WTC11 (cell line): Measurements from ENCODE around the gene WTIP. TPM values are rescaled to one million over a fixed set of nuclear protein-coding genes. Genes with fewer than 3 reads are reported as not detected.

ENCODE experiments used
- ATAC-seq: fragments of 200-7000 bp; cut with Tn5 transposase; 2 replicates; pipeline ENCODE4 v1.10.0; 2021; ENCODE audit warnings: mild to moderate bottlenecking, moderate library complexity
- CTCF ChIA-PET: fragments of 300-600 bp; sonication (Branson Sonifier 250); formaldehyde crosslinking; loops from one replicate; lab custom pipeline; 2021; ENCODE audit warnings: antibody characterized with exemption; lab: Charles Lee
- POLR2A ChIA-PET: fragments of 350-600 bp; sonication (Branson Sonifier 250); formaldehyde crosslinking; loops from one replicate; lab custom pipeline; 2021; ENCODE audit warnings: antibody characterized with exemption; lab: Charles Lee
- DNase-seq: peaks from one replicate; pipeline ENCODE4 v3.0.0; 2021; ENCODE audit warnings: low spot score
- H3K27ac Mint-ChIP-seq: 2 replicates; pipeline ENCODE4 v1.8.0; 2021; ENCODE audit warnings: mixed read lengths
- H3K27me3 Mint-ChIP-seq: 2 replicates; pipeline ENCODE4 v1.8.0; 2021; ENCODE audit warnings: low read depth, mild to moderate bottlenecking, moderate library complexity, mixed read lengths
- H3K36me3 Mint-ChIP-seq: 2 replicates; pipeline ENCODE4 v1.8.0; 2021; ENCODE audit warnings: mixed read lengths
- H3K4me1 Mint-ChIP-seq: 2 replicates; pipeline ENCODE4 v1.8.0; 2022; ENCODE audit warnings: mixed read lengths
- H3K4me3 Mint-ChIP-seq: 2 replicates; pipeline ENCODE4 v1.8.0; 2021; ENCODE audit warnings: mild to moderate bottlenecking, moderate library complexity, mixed read lengths
- H3K9me3 Mint-ChIP-seq: 2 replicates; pipeline ENCODE4 v1.8.0; 2021; ENCODE audit warnings: mixed read lengths
- ATF3 ChIP-seq: sonication (generic); formaldehyde crosslinking; conservative IDR thresholded peaks from 2 replicates; pipeline ENCODE4 v1.8.1; 2022; ENCODE audit warnings: mild to moderate bottlenecking, missing genetic modification reagents
- CREB1 ChIP-seq: sonication (generic); formaldehyde crosslinking; IDR thresholded peaks from 2 replicates; pipeline ENCODE4 v1.8.0; 2023; ENCODE audit warnings: mild to moderate bottlenecking, missing genetic modification reagents
- E2F1 ChIP-seq: sonication (generic); formaldehyde crosslinking; IDR thresholded peaks from 2 replicates; pipeline ENCODE4 v1.8.0; 2022; ENCODE audit warnings: mild to moderate bottlenecking, missing genetic modification reagents
- EMX1 ChIP-seq: fragments of 250-450 bp; sonication (Bioruptor Pico); IDR thresholded peaks from 2 replicates; pipeline ENCODE4 v1.8.0; 2021; ENCODE audit warnings: mild to moderate bottlenecking
- ERG ChIP-seq: fragments of 250-450 bp; sonication (Bioruptor Pico); IDR thresholded peaks from 2 replicates; pipeline ENCODE4 v1.8.0; 2021; ENCODE audit warnings: mild to moderate bottlenecking
- FOXP4 ChIP-seq: sonication (generic); formaldehyde crosslinking; IDR thresholded peaks from 2 replicates; pipeline ENCODE4 v1.8.0; 2022; ENCODE audit warnings: mild to moderate bottlenecking, missing genetic modification reagents
- GTF2I ChIP-seq: fragments of 250-450 bp; sonication (Bioruptor Pico); conservative IDR thresholded peaks from 2 replicates; pipeline ENCODE4 v1.4.0; 2021; ENCODE audit warnings: mild to moderate bottlenecking
- IRF1 ChIP-seq: sonication (generic); formaldehyde crosslinking; IDR thresholded peaks from 2 replicates; pipeline ENCODE4 v1.8.0; 2023; ENCODE audit warnings: missing genetic modification reagents
- MLX ChIP-seq: sonication (generic); formaldehyde crosslinking; IDR thresholded peaks from 2 replicates; pipeline ENCODE4 v1.8.1; 2023; ENCODE audit warnings: mild to moderate bottlenecking, missing genetic modification reagents, moderate library complexity
- NFATC4 ChIP-seq: fragments of 250-450 bp; sonication (Bioruptor Pico); IDR thresholded peaks from 2 replicates; pipeline ENCODE4 v1.9.0; 2021; ENCODE audit warnings: mild to moderate bottlenecking
- STAT6 ChIP-seq: sonication (generic); formaldehyde crosslinking; conservative IDR thresholded peaks from 2 replicates; pipeline ENCODE4 v1.8.1; 2023; ENCODE audit warnings: mild to moderate bottlenecking, low read depth, missing genetic modification reagents, moderate library complexity
- USF1 ChIP-seq: sonication (generic); formaldehyde crosslinking; IDR thresholded peaks from 2 replicates; pipeline ENCODE4 v1.8.0; 2022; ENCODE audit warnings: mild to moderate bottlenecking, missing genetic modification reagents
- USF2 ChIP-seq: sonication (generic); formaldehyde crosslinking; IDR thresholded peaks from 2 replicates; pipeline ENCODE4 v1.8.1; 2023; ENCODE audit warnings: mild to moderate bottlenecking, missing genetic modification reagents, moderate library complexity
- ZNF121 ChIP-seq: sonication (generic); formaldehyde crosslinking; IDR thresholded peaks from 2 replicates; pipeline ENCODE4 v1.8.0; 2023; ENCODE audit warnings: missing genetic modification reagents
- ZNF263 ChIP-seq: sonication (generic); formaldehyde crosslinking; IDR thresholded peaks from 2 replicates; pipeline ENCODE4 v1.8.1; 2022; ENCODE audit warnings: low read depth, mild to moderate bottlenecking, moderate library complexity, missing genetic modification reagents
- ZNF281 ChIP-seq: sonication (generic); formaldehyde crosslinking; IDR thresholded peaks from 2 replicates; pipeline ENCODE4 v1.8.0; 2023; ENCODE audit warnings: mild to moderate bottlenecking, missing genetic modification reagents
- ZNF396 ChIP-seq: fragments of 250-450 bp; sonication (Bioruptor Pico); IDR thresholded peaks from 2 replicates; pipeline ENCODE4 v1.8.0; 2021; ENCODE audit warnings: mild to moderate bottlenecking, moderate library complexity, borderline replicate concordance
- ZNF671 ChIP-seq: fragments of 250-450 bp; sonication (Bioruptor Pico); IDR thresholded peaks from 2 replicates; pipeline ENCODE4 v1.8.0; 2021; ENCODE audit warnings: mild to moderate bottlenecking
- total RNA-seq: library from RNA; stranded (reverse); gene quantifications from 3 replicates; pipeline ENCODE4 v1.2.3, GENCODE V29; 2021

Gene WTIP
- total RNA-seq, 1 experiment from 2014 or later, result 14.3 TPM

GRCh38 chr19:34452723-34453122 lies 28.8 kb upstream of the WTIP start:
- peaks cover 3% of the 10 kb centered on the region for H3K4me1 Mint-ChIP-seq
- TF ChIP-seq USF1 (no peak), ERG (CRISPR knock-in tag) (no peak), EMX1 (CRISPR knock-in tag) (no peak), ZNF263 (CRISPR knock-in tag) (no peak), MLX (CRISPR knock-in tag) (no peak), GTF2I (CRISPR knock-in tag) (no peak), ZNF396 (CRISPR knock-in tag) (no peak), STAT6 (CRISPR knock-in tag) (no peak), ZNF671 (CRISPR knock-in tag) (no peak), ATF3 (CRISPR knock-in tag) (no peak), CREB1 (CRISPR knock-in tag) (no peak), USF2 (CRISPR knock-in tag) (no peak), E2F1 (CRISPR knock-in tag) (no peak), ZNF121 (CRISPR knock-in tag) (no peak), IRF1 (CRISPR knock-in tag) (no peak), NFATC4 (CRISPR knock-in tag) (no peak)
- TF ChIP-seq, all 79 proteins: peak for 0
- ATAC-seq, result no peak
- H3K36me3 Mint-ChIP-seq, result peaks cover 65% of the 10 kb centered on the region
- H3K9me3 Mint-ChIP-seq, result no peaks in the 10 kb centered on the region
- POLR2A ChIA-PET, result no interaction called here
- no peak overlapping the region for H3K27ac Mint-ChIP-seq
- H3K27me3 Mint-ChIP-seq, result no peaks in the 10 kb centered on the region
- DNase-seq, result no peak
- CTCF ChIA-PET, result no interaction called here
- H3K4me3 Mint-ChIP-seq, result no peak overlapping the region

GRCh38 chr19:34454091-34454490 lies 27.5 kb upstream of the WTIP start:
- CTCF ChIA-PET, result no interaction called here
- no peak for TF ChIP-seq ZNF281 (CRISPR knock-in tag)
- no peak for TF ChIP-seq FOXP4 (CRISPR knock-in tag)
- TF ChIP-seq, all 79 proteins: peak for 0
- Mint-ChIP-seq H3K27ac (no peak overlapping the region), H3K36me3 (peaks cover 66% of the 10 kb centered on the region), H3K27me3 (no peaks in the 10 kb centered on the region), H3K4me3 (no peak overlapping the region), H3K9me3 (no peaks in the 10 kb centered on the region), H3K4me1 (peaks cover 13% of the 10 kb centered on the region)
- ATAC-seq (no peak), DNase-seq (no peak)
- POLR2A ChIA-PET, result no interaction called here
